Stimulated activated CD4-positive, alpha-beta T cell treated with anti-CD3 and anti-CD28 coated beads, Interleukin-4, amount 100 ng/mL, for 24 hours (primary cell): ENCODE results near the gene IFI44.

Source experiments
- DNase-seq: peaks from one replicate; pipeline ENCODE4 v3.0.0-alpha.2; 2020

Gene IFI44

GRCh38 chr1:78652019-78652560, 2.5 kb downstream of the IFI44 start:
- no peak for DNase-seq

- DNase-seq = no peak
These were observed 9.3 kb downstream of the IFI44 start for GRCh38 chr1:78658901-78659300.

GRCh38 chr1:78663923-78664322, 14.3 kb downstream of the IFI44 start:
- no peak for DNase-seq

- no peak for DNase-seq
These were observed 15.1 kb downstream of the IFI44 start for GRCh38 chr1:78664763-78665162.

GRCh38 chr1:78665809-78666208, 16.2 kb downstream of the IFI44 start:
- DNase-seq = no peak

GRCh38 chr1:78667939-78668338, 18.3 kb downstream of the IFI44 start:
- no peak for DNase-seq

GRCh38 chr1:78668427-78668826, 18.8 kb downstream of the IFI44 start:
- DNase-seq = no peak

GRCh38 chr1:78672428-78672827, 22.8 kb downstream of the IFI44 start:
- DNase-seq = no peak

- DNase-seq = no peak
These were observed 23.5 kb downstream of the IFI44 start for GRCh38 chr1:78673120-78673519.

GRCh38 chr1:78676347-78676982, 26.8 kb downstream of the IFI44 start:
- peak; percentile 70 for DNase-seq

GRCh38 chr1:78676993-78677392, 27.4 kb downstream of the IFI44 start:
- DNase-seq = no peak

GRCh38 chr1:78677788-78678187, 28.2 kb downstream of the IFI44 start:
- no peak for DNase-seq

GRCh38 chr1:78678324-78678723, 28.7 kb downstream of the IFI44 start:
- no peak for DNase-seq

- no peak for DNase-seq
These were observed 31.6 kb downstream of the IFI44 start for GRCh38 chr1:78681265-78681664.

- no peak for DNase-seq
These were observed 32.9 kb downstream of the IFI44 start for GRCh38 chr1:78682496-78682895.

GRCh38 chr1:78683079-78683478, 33.4 kb downstream of the IFI44 start:
- no peak for DNase-seq

GRCh38 chr1:78687315-78687714, 37.7 kb downstream of the IFI44 start:
- no peak for DNase-seq

- no peak for DNase-seq
These were observed 38.3 kb downstream of the IFI44 start for GRCh38 chr1:78687914-78688313.

- no peak for DNase-seq
These were observed 39.1 kb downstream of the IFI44 start for GRCh38 chr1:78688697-78689096.

- no peak for DNase-seq
These were observed 40.9 kb downstream of the IFI44 start for GRCh38 chr1:78690516-78690915.

- no peak for DNase-seq
These were observed 42.5 kb downstream of the IFI44 start for GRCh38 chr1:78691995-78692747.

GRCh38 chr1:78699813-78700212, 50.2 kb downstream of the IFI44 start:
- no peak for DNase-seq

GRCh38 chr1:78702426-78702825, 52.8 kb downstream of the IFI44 start:
- no peak for DNase-seq

- DNase-seq = no peak
These were observed 54.2 kb downstream of the IFI44 start for GRCh38 chr1:78703806-78704205.
